Mucosa of gallbladder (tissue), 1 donor: ENCODE results near the gene KCTD13. TPM values are rescaled to one million over a fixed set of nuclear protein-coding genes. Genes with fewer than 3 reads are reported as not detected.
A peak's percentile ranks its signal among the peaks of the same experiment; 100 is the strongest.
"Not testable (repeated sequence)": the region's sequence is repeated elsewhere in the genome, so short reads cannot be mapped to it uniquely, and the experiment has no call there.

Source experiments
- DNase-seq: peaks from one replicate; pipeline ENCODE4 v3.0.0-alpha.2; 2020; ENCODE audit warnings: low spot score
- total RNA-seq: library from RNA; stranded (reverse); gene quantifications from one replicate; pipeline ENCODE4 v1.2.1, GENCODE V29; 2021
- donor health status: DM: no; HTN: no; CAD: no.

The KCTD13 gene
- 28.4 TPM for total RNA-seq

GRCh38 chr16:29925781-29926710 lies at the start of gene KCTD13:
TSS of gene KCTD13 (minus strand) at chr16:29926226. CDS start at chr16:29926033, 193 bp downstream.
- peak; percentile 86 for DNase-seq

GRCh38 chr16:29975134-29975538 lies 49.1 kb upstream of the KCTD13 start:
- no peak for DNase-seq

GRCh38 chr16:29974291-29975133 lies 48.5 kb upstream of the KCTD13 start:
- DNase-seq = peak; percentile 18

GRCh38 chr16:29973384-29974246 lies 47.6 kb upstream of the KCTD13 start, which contains the start of gene TAOK2:
TSS of gene TAOK2 (plus strand) at chr16:29973868. CDS start at chr16:29977773, 3,905 bp downstream.
- DNase-seq = peak; percentile 98

- DNase-seq = no peak
These were observed 47.0 kb upstream of the KCTD13 start for GRCh38 chr16:29972992-29973383.

GRCh38 chr16:29972500-29972899 lies 46.5 kb upstream of the KCTD13 start:
- no peak for DNase-seq

GRCh38 chr16:29971304-29971703 lies 45.3 kb upstream of the KCTD13 start:
- DNase-seq = no peak

GRCh38 chr16:29968205-29968604 lies 42.2 kb upstream of the KCTD13 start:
- DNase-seq = no peak

- DNase-seq = no peak
These were observed 37.2 kb upstream of the KCTD13 start for GRCh38 chr16:29963021-29963743.

GRCh38 chr16:29962344-29962994 lies 36.4 kb upstream of the KCTD13 start:
- DNase-seq = no peak

GRCh38 chr16:29961479-29962343 lies 35.7 kb upstream of the KCTD13 start, which contains the start of gene TMEM219:
TSS of gene TMEM219 (plus strand) at chr16:29962079. CDS start at chr16:29963144, 1,065 bp downstream.
- peak; percentile 92 for DNase-seq

- no peak for DNase-seq
These were observed 35.1 kb upstream of the KCTD13 start for GRCh38 chr16:29961127-29961478.

- DNase-seq = not testable (repeated sequence)
These were observed 33.8 kb upstream of the KCTD13 start for GRCh38 chr16:29959821-29960220.

- DNase-seq = no peak
These were observed 33.3 kb upstream of the KCTD13 start for GRCh38 chr16:29959293-29959692.

- DNase-seq = no peak
These were observed 32.7 kb upstream of the KCTD13 start for GRCh38 chr16:29958756-29959155.

- no peak for DNase-seq
These were observed 25.8 kb upstream of the KCTD13 start for GRCh38 chr16:29951625-29952365.

GRCh38 chr16:29950806-29951461 lies 24.9 kb upstream of the KCTD13 start:
- no peak for DNase-seq

- DNase-seq = no peak
These were observed 21.9 kb upstream of the KCTD13 start for GRCh38 chr16:29947897-29948296.
